Measurements from ENCODE around the gene CDC26.
"Not testable (repeated sequence)": the region's sequence is repeated elsewhere in the genome, so short reads cannot be mapped to it uniquely, and the experiment has no call there.

Gene CDC26

GRCh38 chr9:113290052-113290607 is 14.8 kb upstream of the CDC26 start:
- no peak for DNase-seq

- no peak for DNase-seq
Observed at GRCh38 chr9:113289091-113289490, 13.7 kb upstream of the CDC26 start.

GRCh38 chr9:113281356-113281755 is 6.0 kb upstream of the CDC26 start:
- no peak for DNase-seq

GRCh38 chr9:113278840-113279239 is 3.5 kb upstream of the CDC26 start:
- DNase-seq, result no peak

- no peak for DNase-seq
Observed at GRCh38 chr9:113274474-113275156, 757 bp downstream of the CDC26 start.

GRCh38 chr9:113269871-113270270 is 5.5 kb downstream of the CDC26 start:
- no peak for DNase-seq

GRCh38 chr9:113269355-113269754 is 6.0 kb downstream of the CDC26 start:
- DNase-seq, result no peak

GRCh38 chr9:113267911-113268566 is 7.3 kb downstream of the CDC26 start:
- DNase-seq, result no peak

GRCh38 chr9:113266174-113266573 is 9.2 kb downstream of the CDC26 start:
- DNase-seq, result no peak

- DNase-seq, result no peak
Observed at GRCh38 chr9:113261917-113262671, 13.3 kb downstream of the CDC26 start.

- DNase-seq, result no peak
Observed at GRCh38 chr9:113258282-113258681, 17.1 kb downstream of the CDC26 start.

GRCh38 chr9:113257863-113258262 is 17.5 kb downstream of the CDC26 start:
- DNase-seq, result no peak

GRCh38 chr9:113255438-113255837 is 19.9 kb downstream of the CDC26 start:
- DNase-seq, result no peak

- DNase-seq, result no peak
Observed at GRCh38 chr9:113254991-113255390, 20.4 kb downstream of the CDC26 start.

GRCh38 chr9:113250807-113251206 is 24.6 kb downstream of the CDC26 start:
- no peak for DNase-seq

- DNase-seq, result not testable (repeated sequence)
Observed at GRCh38 chr9:113249661-113250060, 25.7 kb downstream of the CDC26 start.

GRCh38 chr9:113247640-113248039 is 27.7 kb downstream of the CDC26 start:
- DNase-seq, result no peak

GRCh38 chr9:113246928-113247327 is 28.4 kb downstream of the CDC26 start:
- no peak for DNase-seq

- DNase-seq, result no peak
Observed at GRCh38 chr9:113245894-113246293, 29.5 kb downstream of the CDC26 start.

GRCh38 chr9:113244556-113244955 is 30.8 kb downstream of the CDC26 start:
- no peak for DNase-seq

- DNase-seq, result no peak
Observed at GRCh38 chr9:113241161-113241560, 34.2 kb downstream of the CDC26 start.

GRCh38 chr9:113238859-113239232 is 36.5 kb downstream of the CDC26 start:
- no peak for DNase-seq

- no peak for DNase-seq
Observed at GRCh38 chr9:113238202-113238858, 37.0 kb downstream of the CDC26 start.
